K562 (cell line): ENCODE data around the gene GTPBP8. TPM values are rescaled to one million over a fixed set of nuclear protein-coding genes. Genes with fewer than 3 reads are reported as not detected.

ENCODE experiments used
- ATAC-seq: fragments of 200-7000 bp; cut with Tn5 transposase; 3 replicates; pipeline ENCODE4 v1.9.1; 2020; ENCODE audit warnings: moderate library complexity
- BruUV-seq: library from RNA; stranded (reverse); fragments of 400-500 nt; replicated peaks from 2 replicates; lab custom pipeline; 2021; lab: Mats Ljungman, UMichigan
- CTCF ChIA-PET: fragments of 300-600 bp; formaldehyde crosslinking; extraction: SDS; loops from one replicate; lab custom pipeline; 2021; ENCODE audit warnings: low intra/inter-chr PET ratio; lab: Yijun Ruan, JAX
- POLR2A ChIA-PET: fragments of 300-600, 350-650 bp; sonication (Branson Sonifier 250); formaldehyde crosslinking; extraction: SDS; loops from one replicate; lab custom pipeline; 2021; ENCODE audit warnings: antibody characterized with exemption, inconsistent platforms; lab: Yijun Ruan, JAX
- DNase-seq, 4 experiments: peaks; one replicate each; pipeline versions ENCODE4 v3.0.0 to v3.0.0-alpha.2; 2011 to 2018; ENCODE audit warnings: low spot score in 3 of 4, mixed read lengths in 3 of 4; ENCODE audit errors: extremely low read depth in 1 of 4
- FAIRE-seq: peaks from 2 replicates; lab custom pipeline; 2011; peaks lifted over from hg19 to GRCh38; lab: Jason Lieb, UNC
- H2AFZ ChIP-seq: 2 replicates; pipeline ENCODE4 v1.6.0; 2011; ENCODE audit warnings: low read depth, low read length, control low read depth, inconsistent platforms
- H3K27ac ChIP-seq: fragments of 200-600 bp; 3 replicates; pipeline ENCODE4 v1.8.0; 2011; ENCODE audit warnings: low read depth, mild to moderate bottlenecking, control low read depth, inconsistent platforms, low read length, moderate library complexity, mixed read lengths; ENCODE audit errors: extremely low read depth
- H3K27me3 ChIP-seq, 2 experiments: fragments of 300-600 bp in 1 of 2; 2 replicates in 1 of 2; 3 replicates in 1 of 2; pipeline versions ENCODE4 v1.6.0 to v1.8.0; 2011; ENCODE audit warnings: inconsistent platforms in 2 of 2, low read length in 2 of 2, mild to moderate bottlenecking in 1 of 2, mixed read lengths in 1 of 2, moderate library complexity in 1 of 2; ENCODE audit not compliant: control insufficient read depth in 2 of 2, insufficient read depth in 2 of 2
- H3K36me3 ChIP-seq: fragments of 300-600 bp; 3 replicates; pipeline ENCODE4 v1.8.0; 2011; ENCODE audit warnings: mild to moderate bottlenecking, low read length, inconsistent platforms; ENCODE audit not compliant: control insufficient read depth, insufficient read depth
- H3K4me1 ChIP-seq, 2 experiments: fragments of 200-600 bp in 1 of 2; replicated peaks in 1 of 2; 2 replicates in 1 of 2; 3 replicates in 1 of 2; pipeline versions ENCODE4 v1.5.1 to v1.8.0; 2011; ENCODE audit warnings: inconsistent platforms in 2 of 2, low read length in 2 of 2, mild to moderate bottlenecking in 1 of 2, mixed read lengths in 1 of 2, moderate library complexity in 1 of 2; ENCODE audit not compliant: control insufficient read depth in 2 of 2, insufficient read depth in 2 of 2
- H3K4me2 ChIP-seq: 2 replicates; pipeline ENCODE4 v1.6.1; 2011; ENCODE audit warnings: low read length, control low read depth, inconsistent platforms, mixed read lengths; ENCODE audit not compliant: insufficient read depth
- H3K4me3 ChIP-seq: fragments of 200-600 bp; sonication (generic), shearing (Covaris generic); 2 replicates; pipeline ENCODE4 v1.5.1; 2016; ENCODE audit warnings: control low read depth, inconsistent platforms
- H3K79me2 ChIP-seq: fragments of 200-600 bp; 3 replicates; pipeline ENCODE4 v1.8.0; 2011; ENCODE audit warnings: low read length, inconsistent platforms; ENCODE audit not compliant: control insufficient read depth, insufficient read depth
- H3K9ac ChIP-seq, 2 experiments: 2 replicates each; pipeline versions ENCODE4 v1.6.0 to v1.6.1; 2011; ENCODE audit warnings: low read depth in 2 of 2, low read length in 2 of 2, control low read depth in 1 of 2, inconsistent platforms in 1 of 2, mild to moderate bottlenecking in 1 of 2, mixed read lengths in 1 of 2; ENCODE audit not compliant: insufficient read depth in 1 of 2
- H3K9me1 ChIP-seq: one replicate; pipeline ENCODE4 v1.6.0; 2011; ENCODE audit warnings: inconsistent platforms, mild to moderate bottlenecking, low read length, moderate library complexity; ENCODE audit not compliant: control insufficient read depth, insufficient read depth
- H3K9me3 ChIP-seq: replicated peaks from 2 replicates; pipeline ENCODE4 v1.5.1; 2011; ENCODE audit warnings: low read depth, low read length, inconsistent platforms; ENCODE audit not compliant: control insufficient read depth, insufficient read depth
- H4K20me1 ChIP-seq: replicated peaks from 2 replicates; pipeline ENCODE4 v1.6.1; 2011; ENCODE audit warnings: low read length, inconsistent platforms, mixed read lengths; ENCODE audit not compliant: control insufficient read depth, insufficient read depth
- ATF3 ChIP-seq, 2 experiments: fragments of 450-650 bp in 1 of 2; sonication (generic) in 1 of 2; formaldehyde crosslinking in 1 of 2; IDR thresholded peaks in 1 of 2; conservative IDR thresholded peaks in 1 of 2; 2 replicates each; pipeline versions ENCODE4 v1.6.1 to v1.8.1; 2016 to 2023; ENCODE audit warnings: mild to moderate bottlenecking in 2 of 2, moderate library complexity in 2 of 2, inconsistent platforms in 1 of 2, missing genetic modification reagents in 1 of 2
- ATF7 ChIP-seq: fragments of 450-650 bp; IDR thresholded peaks from 2 replicates; pipeline ENCODE4 v1.7.1; 2014; ENCODE audit warnings: mild to moderate bottlenecking, moderate library complexity
- FOXO4 ChIP-seq: fragments of 450-650 bp; formaldehyde crosslinking; IDR thresholded peaks from 2 replicates; pipeline ENCODE4 v1.4.0; 2020; ENCODE audit warnings: mild to moderate bottlenecking, moderate library complexity
- HMGXB4 ChIP-seq: sonication (generic); formaldehyde crosslinking; IDR thresholded peaks from 2 replicates; pipeline ENCODE4 v1.8.1; 2023; ENCODE audit warnings: mild to moderate bottlenecking, missing genetic modification reagents
- SRSF7 ChIP-seq: fragments of 200-400 bp; formaldehyde crosslinking; optimal IDR thresholded peaks from 2 replicates; pipeline ENCODE3; 2017; ENCODE audit warnings: mild to moderate bottlenecking, low read depth, low read length
- WGBS: fragments of 100-300 bp; shearing (Covaris generic); methylation state at CpG from one replicate; pipeline ENCODE4 v1.1.6; 2016; ENCODE audit warnings: low coverage, mixed read lengths; ENCODE audit not compliant: insufficient coverage; ENCODE audit errors: missing lambda C conversion rate; 5-methylcytosine and 5-hydroxymethylcytosine counted together
- in situ Hi-C: fragments of 300-500 bp; cut with MboI; formaldehyde crosslinking; loops from 4 replicates; pipeline ENCODE4 v1.15.0; 2018; ENCODE audit warnings: inconsistent platforms, mixed read lengths
- intact Hi-C: fragments of 100-400 bp; cut with micrococcal nuclease; formaldehyde crosslinking; loops from 2 replicates; pipeline ENCODE4 v1.14.2; 2022
- polyA plus RNA-seq, 8 experiments: library from polyadenylated mRNA; depleted of rRNA in 4 of 8; stranded (reverse) in 5 of 8; unstranded in 3 of 8; fragments of >200 nt; fragmentation: Nextera tagmentation in 2 of 8; fragmentation: Illumina TruSeq in 1 of 8; extraction: Ambion mirVana in 2 of 8; extraction: Trizol in 1 of 8; gene quantifications; 2 replicates each; pipeline versions ENCODE4 v1.2.1 to v1.2.3, GENCODE V29; 2011 to 2014; ENCODE audit warnings: inconsistent platforms in 1 of 8, missing spikeins in 1 of 8
- total RNA-seq, 7 experiments: library from RNA; depleted of rRNA in 6 of 7; stranded (reverse); fragments of >200 nt in 6 of 7; fragmentation: Illumina TruSeq in 2 of 7; extraction: Trizol in 2 of 7; gene quantifications; 2 replicates each; pipeline versions ENCODE4 v1.2.1 to v1.2.3, GENCODE V29; 2011 to 2021; ENCODE audit warnings: low replicate concordance in 1 of 7

GTPBP8 gene
- total and polyA plus RNA-seq, 9 of the 15 experiments (the other 6 are each of a cell fraction or from before 2014, with no cell fraction given), result 14.0 to 33.3 (median 20.8) TPM

- no peak for TF ChIP-seq FOXO4 (CRISPR knock-in tag)
- TF ChIP-seq, all 486 proteins: peak for 0
Measured at GRCh38 chr3:112976001-112976400, 14.8 kb upstream of the GTPBP8 start (continued).

GRCh38 chr3:112976953-112977352 lies 13.8 kb upstream of the GTPBP8 start:
- no peaks in the 10 kb centered on the region for H3K36me3 ChIP-seq
- in situ Hi-C loops (loop anchor here (5.0 kb wide), 1 partner anchor 245 kb away; no protein-coding TSS in a partner anchor), intact Hi-C loops (loop anchor here (5.0 to 10.0 kb wide), 2 partner anchors 122 to 165 kb away; no protein-coding TSS in a partner anchor)
- DNase-seq (no peak), FAIRE-seq (no peak), ATAC-seq (no peak)
- no peak overlapping the region for H2AFZ ChIP-seq
- H3K9me3 ChIP-seq, result no peaks in the 10 kb centered on the region
- no peaks in the 10 kb centered on the region for H3K9me1 ChIP-seq
- no peak overlapping the region for H3K27ac ChIP-seq
- no peaks in the 10 kb centered on the region for H4K20me1 ChIP-seq
- POLR2A ChIA-PET, result interaction anchor here (0.6 kb wide), 1 partner anchor 265 kb away, joined by 3 read pairs; no protein-coding TSS in a partner anchor
- no peaks in the 10 kb centered on the region for H3K4me1 ChIP-seq
- H3K4me2 ChIP-seq, result no peak overlapping the region
- TF ChIP-seq HMGXB4 (CRISPR knock-in tag) (no peak), ATF7 (no peak), SRSF7 (no peak), ATF3 (IDR thresholded peaks at IDR 0.05) (no peak), ATF3 (CRISPR knock-in tag; conservative IDR thresholded peaks at IDR 0.05) (no peak)
- CTCF ChIA-PET, result no interaction called here
- no peaks in the 10 kb centered on the region for H3K27me3 ChIP-seq
- H3K9ac ChIP-seq, result no peak overlapping the region
- no peak overlapping the region for H3K4me3 ChIP-seq
- BruUV-seq, result no TSS peak
- WGBS, result 22% methylated on average over 2 of the region's 2 CpGs
- H3K79me2 ChIP-seq, result no peaks in the 10 kb centered on the region
